Thyroid gland (tissue), 4 donors: Measurements from ENCODE around the gene TCF19. TPM values are rescaled to one million over a fixed set of nuclear protein-coding genes. Genes with fewer than 3 reads are reported as not detected.

Experiments used
- DNase-seq, 2 donors: peaks; one replicate each; pipeline ENCODE4 v3.0.0-alpha.2; 2019
- H3K27ac ChIP-seq, 3 donors: fragments of 200-600 bp; sonication (generic); 1 replicate in 2 of 3; 2 replicates in 1 of 3; pipeline ENCODE4 v1.5.1; 2016 to 2019; ENCODE audit warnings: mild to moderate bottlenecking in 1 of 3, moderate library complexity in 1 of 3
- H3K27me3 ChIP-seq: fragments of 200-600 bp; sonication (generic); one replicate; pipeline ENCODE4 v1.5.1; 2019
- H3K36me3 ChIP-seq, 2 donors: fragments of 200-600 bp; sonication (generic); one replicate each; pipeline ENCODE4 v1.5.1; 2016 to 2019
- H3K4me1 ChIP-seq, 2 donors: fragments of 200-600 bp; sonication (generic); one replicate each; pipeline ENCODE4 v1.5.1; 2017 to 2019
- H3K4me3 ChIP-seq, 3 donors: fragments of 200-600 bp; sonication (generic); replicated peaks in 1 of 3; 1 replicate in 2 of 3; 2 replicates in 1 of 3; pipeline ENCODE4 v1.5.1; 2016; ENCODE audit warnings: mild to moderate bottlenecking in 1 of 3
- H3K9me3 ChIP-seq: fragments of 200-600 bp; sonication (generic); one replicate; pipeline ENCODE4 v1.5.1; 2017
- POLR2A ChIP-seq, 2 donors: fragments of 450-650 bp; IDR thresholded peaks; one replicate each; pipeline ENCODE4 v1.6.1; 2017; ENCODE audit warnings: antibody characterized with exemption in 2 of 2, mild to moderate bottlenecking in 2 of 2, moderate library complexity in 1 of 2
- WGBS, 2 donors: methylation state at CpG; one replicate each; pipeline ENCODE4 v1.1.5; 2017; 5-methylcytosine and 5-hydroxymethylcytosine counted together
- intact Hi-C: fragments of 100-400 bp; cut with DNase I; formaldehyde crosslinking; loops from one replicate; pipeline ENCODE4 v1.15.1; 2023
- small RNA-seq: library from RNA; depleted of rRNA; stranded (forward); fragments of <200 nt; gene quantifications from one replicate; pipeline ENCODE3, GENCODE V24; 2016
- total RNA-seq, 4 donors: library from RNA; depleted of rRNA; stranded (reverse); fragments of >200 nt; gene quantifications; one replicate each; pipeline ENCODE4 v1.2.3, GENCODE V29; 2016
- TF ChIP-seq, protein P1 (sequence below), 6 experiments: fragments of 200-600 bp in 3 of 6; fragments of 450-650 bp in 3 of 6; sonication (generic) in 3 of 6; IDR thresholded peaks; one replicate each; pipeline ENCODE4 v1.5.1; 2016 to 2019; ENCODE audit warnings: antibody characterized with exemption in 6 of 6, mild to moderate bottlenecking in 2 of 6, inconsistent platforms in 1 of 6, moderate library complexity in 1 of 6

TCF19 gene
- total RNA-seq, 4 donors from 2014 or later: 1.2 to 4.9 (median 3.2) TPM

- Histone ChIP-seq H3K4me3 (no peak overlapping the region), H3K9me3 (no peaks in the 10 kb centered on the region), H3K4me1 (peaks cover 0 to 5% of the 10 kb centered on the region in 2 donors), H3K27ac (no peak overlapping the region), H3K36me3 (no peaks in the 10 kb centered on the region), H3K27me3 (no peaks in the 10 kb centered on the region)
- TF ChIP-seq, protein P1, sequence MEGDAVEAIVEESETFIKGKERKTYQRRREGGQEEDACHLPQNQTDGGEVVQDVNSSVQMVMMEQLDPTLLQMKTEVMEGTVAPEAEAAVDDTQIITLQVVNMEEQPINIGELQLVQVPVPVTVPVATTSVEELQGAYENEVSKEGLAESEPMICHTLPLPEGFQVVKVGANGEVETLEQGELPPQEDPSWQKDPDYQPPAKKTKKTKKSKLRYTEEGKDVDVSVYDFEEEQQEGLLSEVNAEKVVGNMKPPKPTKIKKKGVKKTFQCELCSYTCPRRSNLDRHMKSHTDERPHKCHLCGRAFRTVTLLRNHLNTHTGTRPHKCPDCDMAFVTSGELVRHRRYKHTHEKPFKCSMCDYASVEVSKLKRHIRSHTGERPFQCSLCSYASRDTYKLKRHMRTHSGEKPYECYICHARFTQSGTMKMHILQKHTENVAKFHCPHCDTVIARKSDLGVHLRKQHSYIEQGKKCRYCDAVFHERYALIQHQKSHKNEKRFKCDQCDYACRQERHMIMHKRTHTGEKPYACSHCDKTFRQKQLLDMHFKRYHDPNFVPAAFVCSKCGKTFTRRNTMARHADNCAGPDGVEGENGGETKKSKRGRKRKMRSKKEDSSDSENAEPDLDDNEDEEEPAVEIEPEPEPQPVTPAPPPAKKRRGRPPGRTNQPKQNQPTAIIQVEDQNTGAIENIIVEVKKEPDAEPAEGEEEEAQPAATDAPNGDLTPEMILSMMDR (IDR thresholded peaks at IDR 0.05): no peak
- TF ChIP-seq POLR2A (IDR thresholded peaks at IDR 0.05): no peak
- intact Hi-C loops: no loop called here
- DNase-seq: no peak
- 69 to 93% methylated on average over 2 of the region's 2 CpGs for WGBS, 2 donors
These were observed 50.1 kb downstream of the TCF19 start for GRCh38 chr6:31208506-31208905.

- intact Hi-C loops: no loop called here
- H3K27ac ChIP-seq: no peak overlapping the region
- H3K9me3 ChIP-seq: no peaks in the 10 kb centered on the region
- DNase-seq: no peak
- no peak for TF ChIP-seq POLR2A (IDR thresholded peaks at IDR 0.05)
- TF ChIP-seq, protein P1 (IDR thresholded peaks at IDR 0.05): no peak
- H3K27me3 ChIP-seq: no peaks in the 10 kb centered on the region
- 64 to 77% methylated on average over 2 of the region's 2 CpGs for WGBS, 2 donors
- H3K4me3 ChIP-seq: no peak overlapping the region
- peaks cover 0 to 3% of the 10 kb centered on the region in 2 donors for H3K4me1 ChIP-seq
- H3K36me3 ChIP-seq: no peaks in the 10 kb centered on the region
These were observed 50.7 kb downstream of the TCF19 start for GRCh38 chr6:31209137-31209536.

GRCh38 chr6:31210123-31210522 lies 51.7 kb downstream of the TCF19 start:
- no peak for TF ChIP-seq POLR2A (IDR thresholded peaks at IDR 0.05)
- TF ChIP-seq, protein P1 (IDR thresholded peaks at IDR 0.05): no peak
- Histone ChIP-seq H3K36me3 (no peaks in the 10 kb centered on the region), H3K27me3 (no peaks in the 10 kb centered on the region), H3K4me1 (no peaks in the 10 kb centered on the region), H3K9me3 (no peaks in the 10 kb centered on the region), H3K4me3 (no peak overlapping the region), H3K27ac (no peak overlapping the region)
- WGBS, 2 donors: 43 to 59% methylated on average over 6 of the region's 6 CpGs
- DNase-seq: no peak
- intact Hi-C loops: no loop called here

DNA sequence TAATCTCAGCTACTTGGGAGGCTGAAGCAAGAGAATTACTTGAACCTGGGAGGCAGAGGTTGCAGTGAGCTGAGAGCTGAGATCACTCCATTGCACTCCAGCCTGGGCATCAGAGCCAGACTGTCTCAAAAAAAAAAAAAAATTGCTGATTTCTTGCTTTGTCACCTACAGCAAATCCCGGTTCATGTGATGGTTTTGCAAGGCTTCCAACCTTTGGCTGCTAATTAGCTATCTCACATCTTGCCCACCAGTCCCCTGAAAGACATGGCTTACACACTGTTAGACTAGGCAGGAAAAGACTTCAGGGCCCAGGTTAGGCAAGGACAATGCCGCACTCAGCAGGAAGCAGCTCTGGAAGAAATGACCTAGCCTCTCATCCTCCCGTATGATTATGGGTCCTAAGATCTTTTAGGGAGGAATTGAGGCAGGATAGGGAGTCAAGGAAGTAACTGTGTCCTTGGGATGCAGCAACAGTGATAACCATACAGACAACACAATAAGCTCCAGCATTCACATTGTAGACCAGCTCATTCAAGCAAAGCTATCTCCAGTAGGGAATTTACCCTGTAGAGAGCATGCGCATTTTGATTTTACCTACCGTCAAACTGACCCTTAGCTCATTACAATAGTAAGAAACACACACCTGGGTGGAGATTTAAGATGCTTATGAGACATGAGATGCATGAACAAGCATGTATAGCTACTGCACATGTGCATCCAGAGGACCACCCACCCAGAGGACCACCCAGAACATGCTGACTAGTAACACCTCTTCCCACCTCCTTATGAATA lies 52.5 kb downstream of the TCF19 start:
- Histone ChIP-seq H3K9me3 (no peaks in the 10 kb centered on the region), H3K4me1 (no peaks in the 10 kb centered on the region), H3K36me3 (no peaks in the 10 kb centered on the region), H3K27ac (no peak overlapping the region), H3K4me3 (no peak overlapping the region), H3K27me3 (no peaks in the 10 kb centered on the region)
- DNase-seq: no peak
- TF ChIP-seq POLR2A (IDR thresholded peaks at IDR 0.05): no peak
- TF ChIP-seq, protein P1 (IDR thresholded peaks at IDR 0.05): no peak
- intact Hi-C loops: no loop called here
- 67 to 70% methylated on average over 5 of the region's 5 CpGs for whole genome bisulfite sequencing, 2 donors

Small RNAs within 50 kb of the gene (small RNA-seq; reads per million reads assigned to genes)
- not detected for gene POLR2LP1

Other genes starting within 250 kb of the TCF19 start
- gene VARS2, start 244.4 kb upstream of the TCF19 start, total RNA-seq: 10 to 100 TPM; 17.3 to 36.4 (median 30.6) TPM
- gene SFTA2, start 226.4 kb upstream of the TCF19 start, total RNA-seq: 1 to 10 TPM in 1 of 4 donors, not detected in 3; 3.5 TPM
- not detected for gene MUCL3, start 217.6 kb upstream of the TCF19 start, total RNA-seq
- not detected for gene MUC21, start 174.9 kb upstream of the TCF19 start, total RNA-seq
- gene MUC22, start 148.1 kb upstream of the TCF19 start, total RNA-seq: not detected
- gene C6orf15, start 46.0 kb upstream of the TCF19 start, total RNA-seq: not detected
- gene PSORS1C1, start 43.8 kb upstream of the TCF19 start, total RNA-seq: 1 to 10 TPM; 1.6 to 3.8 (median 2.4) TPM
- gene CDSN, start 38.1 kb upstream of the TCF19 start, total RNA-seq: under 1 TPM in 1 of 4 donors, not detected in 3; 0.34 TPM
- not detected for gene PSORS1C2, start 19.5 kb upstream of the TCF19 start, total RNA-seq
- gene CCHCR1, start 787 bp upstream of the TCF19 start, total RNA-seq: 10 to 100 TPM; 15.8 to 20.0 (median 17.0) TPM
- gene POU5F1, start 12.1 kb downstream of the TCF19 start, total RNA-seq: 1 to 10 TPM in 1 of 4 donors, not detected in 3; 1.0 TPM
- gene HLA-C, start 113.5 kb downstream of the TCF19 start, total RNA-seq: 100 to 1,000 TPM; 170 to 540 (median 399) TPM
- gene HLA-B, start 198.6 kb downstream of the TCF19 start, total RNA-seq: 1,000 to 10,000 TPM in 1 of 4 donors, 100 to 1,000 TPM in 3; 328 to 1,292 (median 594) TPM
- gene MICA, start 245.0 kb downstream of the TCF19 start, total RNA-seq: 10 to 100 TPM; 12.3 to 23.2 (median 15.3) TPM